Measurements from ENCODE around the gene TNNI3.
"Not testable (repeated sequence)": the region's sequence is repeated elsewhere in the genome, so short reads cannot be mapped to it uniquely, and the experiment has no call there.

TNNI3 gene

DNA sequence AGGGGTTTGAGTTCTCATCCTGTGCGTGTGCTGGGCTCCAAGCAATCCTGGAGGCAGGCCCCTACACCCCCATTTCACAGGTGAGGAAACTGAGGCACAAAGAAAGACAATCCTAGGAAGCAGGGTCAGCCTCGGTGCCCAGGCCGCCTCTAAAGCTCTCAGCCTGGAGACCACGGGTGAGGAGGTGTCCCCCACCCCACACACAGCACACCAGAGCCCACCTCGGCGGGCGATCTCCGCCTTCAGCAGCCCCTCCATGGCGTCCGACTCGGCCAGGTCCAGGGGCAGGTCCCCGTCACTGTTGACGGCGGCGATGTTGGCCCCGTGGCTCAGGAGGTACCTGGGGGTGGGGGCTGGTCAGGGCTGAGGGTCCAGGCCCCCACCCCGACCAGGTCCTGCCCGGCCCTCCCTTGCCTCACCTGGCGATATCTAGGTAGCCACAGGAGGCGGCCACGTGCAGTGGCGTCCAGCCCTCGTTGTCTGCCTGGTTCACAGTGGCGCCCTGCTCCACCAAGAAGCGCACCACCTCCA lies 45.2 kb downstream of the TNNI3 start:
- DNase-seq, result no peak

DNA sequence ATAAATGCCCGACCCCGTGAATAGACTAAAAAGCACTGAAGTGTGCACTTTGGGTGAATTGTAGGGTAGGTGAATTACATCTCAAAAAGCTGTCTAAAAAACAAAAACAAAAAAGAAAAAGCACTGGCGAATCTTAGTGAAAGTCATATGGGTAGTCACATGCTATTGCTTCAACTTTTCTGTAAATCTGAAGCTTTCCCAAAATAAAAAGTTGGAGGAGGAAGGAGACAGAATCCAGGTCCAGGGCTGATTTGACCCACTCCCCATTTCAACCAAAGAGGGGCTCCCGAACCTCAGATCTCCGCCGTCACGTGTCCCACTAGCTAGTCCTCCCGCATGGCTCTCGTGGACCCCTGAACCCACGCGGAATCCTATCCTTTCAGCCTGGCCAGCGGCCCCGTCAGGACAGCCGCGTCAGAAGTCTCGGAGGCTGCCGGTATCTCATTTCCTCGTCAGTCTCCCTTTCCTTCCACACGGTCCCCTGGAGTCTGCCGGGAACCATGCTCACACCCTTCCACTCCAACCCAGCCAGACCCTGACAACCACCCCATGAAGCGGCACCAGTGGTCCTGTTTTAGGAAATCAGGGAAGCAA lies 46.2 kb downstream of the TNNI3 start:
- no peak for DNase-seq

DNA sequence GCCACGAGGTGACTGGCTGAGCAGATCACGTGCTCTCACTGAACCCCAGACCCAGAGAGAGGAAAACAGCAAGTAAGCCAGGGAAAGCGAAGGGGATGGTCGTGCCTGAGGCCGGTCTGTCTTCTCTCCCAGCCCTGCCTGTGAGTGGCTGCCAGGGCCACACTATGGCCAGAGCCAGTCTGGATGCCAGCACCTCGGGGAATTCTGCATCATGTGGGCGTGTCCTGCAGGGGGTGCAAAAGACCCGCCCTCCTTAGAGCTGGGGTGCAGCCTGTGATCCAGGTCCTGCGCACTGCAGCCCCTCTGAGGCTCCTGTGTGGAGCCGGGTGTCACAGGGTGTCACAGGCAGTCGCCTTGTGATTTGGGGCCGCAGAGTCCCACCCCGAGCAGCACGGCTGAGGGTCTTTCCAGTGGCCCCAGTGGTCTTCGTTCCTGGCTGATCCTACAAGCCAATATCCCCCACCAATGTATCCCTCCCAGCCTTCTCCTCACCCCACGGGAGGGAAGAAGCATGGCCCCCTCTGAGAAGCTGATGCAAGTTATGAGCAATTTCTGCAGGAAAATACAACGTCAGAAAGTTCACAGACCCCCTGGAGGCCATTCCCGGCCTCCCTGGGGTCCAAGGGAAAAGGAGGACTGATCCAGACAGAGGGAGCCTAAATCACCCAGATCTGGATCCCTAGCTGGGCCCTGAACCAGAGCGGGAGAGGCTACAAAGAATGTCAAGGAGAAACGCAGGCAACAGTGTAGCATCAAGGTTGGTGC lies 47.8 kb downstream of the TNNI3 start:
- DNase-seq, result no peak

DNA sequence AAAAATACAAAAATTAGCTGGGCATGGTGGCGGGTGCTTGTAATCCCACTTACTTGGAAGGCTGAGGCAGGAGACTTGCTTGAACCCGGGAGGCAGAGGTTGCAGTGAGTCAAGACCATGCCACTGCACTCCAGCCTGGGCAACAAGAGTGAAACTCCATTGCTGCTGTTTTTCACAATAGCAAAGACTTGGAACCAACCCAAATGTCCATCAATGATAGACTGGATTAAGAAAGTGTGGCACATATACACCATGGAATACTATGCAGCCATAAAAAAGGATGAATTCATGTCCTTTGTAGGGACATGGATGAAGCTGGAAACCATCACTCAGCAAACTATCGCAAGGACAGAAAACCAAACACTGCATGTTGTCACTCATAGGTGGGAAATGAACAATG lies 50.3 kb downstream of the TNNI3 start:
- not testable (repeated sequence) for DNase-seq

DNA sequence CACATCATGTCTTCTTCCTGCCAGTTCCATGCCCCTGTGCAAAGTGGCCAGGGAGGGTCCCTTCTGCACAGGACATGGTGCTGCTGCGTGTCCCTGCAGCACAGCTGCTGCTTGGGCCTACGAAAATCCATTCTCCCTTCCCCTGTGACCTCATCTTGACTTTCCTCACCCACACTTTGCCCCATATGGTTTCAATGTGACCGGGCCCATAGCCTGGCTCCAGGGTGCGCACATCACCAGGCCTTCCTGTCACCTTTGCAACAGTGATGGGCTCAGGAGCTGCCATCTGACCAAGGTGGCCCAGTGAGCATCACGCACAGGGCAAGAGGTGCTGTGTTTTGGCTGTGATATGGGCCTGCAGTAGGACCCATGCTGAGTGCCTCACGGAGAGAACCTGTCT lies 50.9 kb downstream of the TNNI3 start:
- no peak for DNase-seq

DNA sequence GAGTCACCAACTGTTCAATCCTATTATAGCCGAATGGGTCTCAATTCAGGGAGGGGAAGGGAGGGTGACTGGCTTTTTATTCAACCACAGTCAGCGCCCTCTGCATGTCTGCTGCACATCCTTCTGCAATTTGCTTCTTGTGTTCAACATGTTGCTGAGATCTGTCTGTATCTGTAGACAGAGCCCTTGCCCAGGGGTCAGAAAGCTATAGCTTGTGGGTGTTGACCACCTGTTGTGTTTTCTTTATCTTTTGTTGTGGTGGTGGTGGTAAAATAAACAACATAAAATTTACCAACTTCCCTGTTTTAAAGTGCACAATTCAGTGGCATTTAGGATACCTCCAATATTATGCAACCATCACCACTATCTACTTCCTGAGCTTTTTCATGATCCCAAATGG lies 52.3 kb downstream of the TNNI3 start:
- DNase-seq, result no peak

DNA sequence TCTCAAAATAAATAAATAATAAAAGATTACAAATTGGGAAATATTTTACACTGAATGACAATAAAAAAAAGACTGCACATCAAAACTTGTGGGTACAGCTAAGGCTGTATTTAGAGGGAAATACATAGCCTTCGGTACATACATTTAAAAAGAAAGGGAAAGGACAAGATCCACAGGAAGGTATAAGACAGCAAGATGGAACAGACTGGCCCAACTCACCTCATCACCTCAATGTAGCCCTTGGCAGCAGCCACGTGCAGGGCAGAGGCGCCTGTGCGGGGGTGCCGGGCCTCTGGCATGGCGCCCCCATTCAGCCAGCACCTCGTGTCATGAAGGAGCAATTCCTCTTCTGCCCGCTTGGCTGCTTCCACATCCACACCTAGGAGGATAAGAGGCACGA lies 54.3 kb downstream of the TNNI3 start:
- DNase-seq, result no peak
